ENCODE data around the gene ZNF605. TPM values are rescaled to one million over a fixed set of nuclear protein-coding genes. Genes with fewer than 3 reads are reported as not detected.

Gene ZNF605
- total RNA-seq, 1 donor from 2014 or later: 33.5 TPM

DNA sequence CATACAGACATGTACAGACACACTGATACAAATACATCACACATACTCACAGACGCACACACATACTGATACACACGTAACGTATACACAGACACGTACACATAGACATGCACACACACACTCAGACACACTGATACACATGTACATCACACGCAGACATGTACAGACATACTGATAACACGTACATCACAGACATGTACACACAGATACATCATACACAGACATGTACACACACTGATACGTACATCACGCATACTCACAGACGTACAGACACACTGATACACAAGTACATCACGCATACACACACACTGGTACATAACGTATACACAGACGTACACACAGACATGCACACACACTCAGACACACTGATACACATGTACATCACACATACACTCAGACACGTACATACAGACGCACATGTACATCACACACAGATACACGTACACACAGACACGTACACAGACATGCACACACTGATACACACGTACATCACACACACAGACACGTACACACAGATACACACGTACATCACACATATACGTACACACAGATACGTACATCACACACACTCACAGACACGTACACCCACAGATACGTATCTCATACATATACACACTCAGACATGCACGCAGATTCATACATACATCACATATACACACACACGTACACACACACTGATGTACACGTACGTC, 5.1 kb downstream of the ZNF605 start:
- Mint-ChIP-seq H3K9me3 (peaks cover 43% of the 10 kb centered on the region), H3K27me3 (ENCODE audit: low read depth) (no peaks in the 10 kb centered on the region), H3K4me3 (no peak overlapping the region), H3K36me3 (peaks cover 58% of the 10 kb centered on the region), H3K27ac (no peak overlapping the region), H3K4me1 (peaks cover 12% of the 10 kb centered on the region)
- TF ChIP-seq, protein P1, sequence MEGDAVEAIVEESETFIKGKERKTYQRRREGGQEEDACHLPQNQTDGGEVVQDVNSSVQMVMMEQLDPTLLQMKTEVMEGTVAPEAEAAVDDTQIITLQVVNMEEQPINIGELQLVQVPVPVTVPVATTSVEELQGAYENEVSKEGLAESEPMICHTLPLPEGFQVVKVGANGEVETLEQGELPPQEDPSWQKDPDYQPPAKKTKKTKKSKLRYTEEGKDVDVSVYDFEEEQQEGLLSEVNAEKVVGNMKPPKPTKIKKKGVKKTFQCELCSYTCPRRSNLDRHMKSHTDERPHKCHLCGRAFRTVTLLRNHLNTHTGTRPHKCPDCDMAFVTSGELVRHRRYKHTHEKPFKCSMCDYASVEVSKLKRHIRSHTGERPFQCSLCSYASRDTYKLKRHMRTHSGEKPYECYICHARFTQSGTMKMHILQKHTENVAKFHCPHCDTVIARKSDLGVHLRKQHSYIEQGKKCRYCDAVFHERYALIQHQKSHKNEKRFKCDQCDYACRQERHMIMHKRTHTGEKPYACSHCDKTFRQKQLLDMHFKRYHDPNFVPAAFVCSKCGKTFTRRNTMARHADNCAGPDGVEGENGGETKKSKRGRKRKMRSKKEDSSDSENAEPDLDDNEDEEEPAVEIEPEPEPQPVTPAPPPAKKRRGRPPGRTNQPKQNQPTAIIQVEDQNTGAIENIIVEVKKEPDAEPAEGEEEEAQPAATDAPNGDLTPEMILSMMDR (IDR thresholded peaks at IDR 0.05; ENCODE audit: unreplicated experiment): no peak
- no peak for DNase-seq (ENCODE audit: low spot score in 2 of 2, unreplicated experiment in 2 of 2)

DNA sequence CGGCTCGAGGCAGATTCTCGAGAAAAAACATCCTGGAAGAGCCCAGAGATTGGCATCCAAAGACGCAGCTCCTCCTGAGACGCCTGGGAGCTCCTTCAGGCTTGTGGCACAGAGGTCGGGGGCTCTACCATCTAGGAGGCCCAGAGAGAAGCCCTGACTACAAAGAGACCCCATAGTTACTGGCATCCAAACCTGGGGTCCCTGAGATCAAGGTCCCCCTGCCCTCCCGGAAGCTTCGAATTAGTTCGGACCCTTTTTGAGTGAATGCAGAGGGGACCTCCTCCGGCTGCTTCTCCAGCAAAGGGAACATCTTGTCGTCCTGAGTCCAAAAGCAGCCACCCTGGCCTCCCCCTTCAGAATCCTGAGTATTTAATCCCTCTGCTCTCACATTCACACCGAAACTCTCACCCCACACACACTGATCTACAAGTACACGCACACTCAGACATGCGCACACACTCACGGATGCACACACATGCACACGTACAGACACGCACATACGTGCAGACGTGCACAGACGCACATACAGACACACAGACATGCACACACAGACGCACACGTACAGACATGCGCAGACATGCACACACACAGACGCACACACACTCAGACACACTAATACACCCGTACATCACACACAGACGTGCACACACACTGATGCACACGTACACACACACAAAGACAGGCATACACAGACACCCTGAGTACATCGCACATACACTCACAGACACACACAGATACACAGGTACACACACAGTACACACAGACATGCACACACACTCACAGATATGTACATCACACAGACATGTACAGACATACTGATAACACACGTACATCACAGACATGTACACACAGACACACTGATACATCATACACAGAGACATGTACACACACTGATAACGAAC, 5.9 kb downstream of the ZNF605 start:
- Mint-ChIP-seq H3K36me3 (peaks cover 61% of the 10 kb centered on the region), H3K27ac (no peak overlapping the region), H3K4me3 (no peak overlapping the region), H3K27me3 (ENCODE audit: low read depth) (no peaks in the 10 kb centered on the region), H3K4me1 (peaks cover 8% of the 10 kb centered on the region), H3K9me3 (peaks cover 49% of the 10 kb centered on the region)
- TF ChIP-seq, protein P1 (IDR thresholded peaks at IDR 0.05; ENCODE audit: unreplicated experiment): no peak
- no peak for DNase-seq (ENCODE audit: low spot score in 2 of 2, unreplicated experiment in 2 of 2)

DNA sequence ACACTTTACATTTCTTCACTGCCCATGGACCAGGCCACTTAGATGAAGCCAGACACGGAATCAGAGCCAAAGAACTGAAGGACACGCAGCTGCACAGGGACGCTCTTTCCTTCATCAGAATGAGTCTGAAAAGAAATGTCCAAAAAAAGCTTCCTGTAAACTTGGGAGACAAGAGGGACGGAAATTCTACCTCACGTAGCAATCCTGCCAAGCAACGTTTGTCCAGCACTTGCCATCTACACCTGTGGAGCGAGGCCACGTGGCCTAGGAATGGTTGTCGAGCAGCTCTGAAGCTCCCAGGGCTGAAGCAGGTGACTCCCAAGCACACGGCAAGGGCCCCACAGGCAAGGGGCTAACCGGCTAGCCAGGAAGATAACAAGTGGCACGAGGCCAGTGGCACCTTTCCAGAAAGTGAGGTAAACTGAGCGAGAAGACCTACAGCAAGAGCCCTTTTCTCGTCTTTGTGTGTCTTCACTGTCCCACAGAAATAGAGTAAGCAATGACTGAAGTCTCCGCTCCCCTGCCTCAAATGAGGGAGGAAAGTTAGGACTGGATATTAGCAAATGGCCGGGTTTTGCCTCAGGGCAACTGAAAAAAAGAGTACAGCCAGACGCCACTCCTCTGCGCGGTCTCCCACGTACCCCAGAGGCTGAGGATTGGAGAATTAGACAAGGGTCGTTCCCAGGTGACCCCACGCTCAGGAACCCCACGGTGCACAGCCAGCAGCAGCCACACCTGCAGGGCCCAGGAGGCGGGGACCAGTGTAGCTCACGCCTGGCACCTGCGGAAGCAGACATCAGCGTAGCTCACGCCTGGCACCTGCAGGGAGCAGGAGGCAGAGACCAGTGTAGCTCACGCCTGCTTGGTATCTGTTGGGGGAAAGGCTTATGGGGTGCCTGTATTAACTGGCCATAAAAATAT, 7.7 kb downstream of the ZNF605 start:
- TF ChIP-seq, protein P1 (IDR thresholded peaks at IDR 0.05; ENCODE audit: unreplicated experiment): no peak
- Mint-ChIP-seq H3K36me3 (peaks cover 63% of the 10 kb centered on the region), H3K27me3 (ENCODE audit: low read depth) (no peaks in the 10 kb centered on the region), H3K4me3 (no peak overlapping the region), H3K9me3 (peaks cover 46% of the 10 kb centered on the region), H3K27ac (no peak overlapping the region), H3K4me1 (no peaks in the 10 kb centered on the region)
- DNase-seq (ENCODE audit: low spot score in 2 of 2, unreplicated experiment in 2 of 2): no peak

- TF ChIP-seq, protein P1 (IDR thresholded peaks at IDR 0.05; ENCODE audit: unreplicated experiment): no peak
- Mint-ChIP-seq H3K27me3 (ENCODE audit: low read depth) (no peaks in the 10 kb centered on the region), H3K4me1 (no peaks in the 10 kb centered on the region), H3K9me3 (peaks cover 42% of the 10 kb centered on the region), H3K36me3 (peaks cover 74% of the 10 kb centered on the region), H3K4me3 (no peak overlapping the region), H3K27ac (no peak overlapping the region)
- no peak for DNase-seq (ENCODE audit: low spot score in 2 of 2, unreplicated experiment in 2 of 2)
Measured at GRCh38 chr12:132946246-132946820, 9.8 kb downstream of the ZNF605 start.

DNA sequence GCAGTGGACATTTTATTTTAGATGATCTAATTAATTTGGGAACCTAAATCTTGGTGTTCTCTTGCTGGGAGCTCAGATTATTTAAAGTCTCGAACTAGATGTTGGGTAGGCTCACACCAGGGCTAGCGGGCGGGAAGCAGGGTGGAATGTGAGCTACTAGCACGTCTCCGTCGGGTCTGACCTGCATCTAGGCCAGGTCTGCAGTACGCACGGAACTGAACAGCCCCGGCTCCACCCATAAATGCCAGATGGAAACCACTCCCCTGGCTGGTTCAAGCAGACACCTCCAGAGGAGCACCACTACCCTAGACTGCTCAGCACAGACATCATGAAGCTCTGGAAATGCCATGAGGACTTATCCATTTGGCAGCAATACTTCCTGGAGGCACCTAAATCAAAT, 10.3 kb downstream of the ZNF605 start:
- no peak for DNase-seq (ENCODE audit: low spot score in 2 of 2, unreplicated experiment in 2 of 2)
- H3K36me3 Mint-ChIP-seq: peaks cover 79% of the 10 kb centered on the region
- no peaks in the 10 kb centered on the region for H3K4me1 Mint-ChIP-seq
- no peak overlapping the region for H3K27ac Mint-ChIP-seq
- TF ChIP-seq, protein P1 (IDR thresholded peaks at IDR 0.05; ENCODE audit: unreplicated experiment): no peak
- no peaks in the 10 kb centered on the region for H3K27me3 Mint-ChIP-seq (ENCODE audit: low read depth)
- H3K9me3 Mint-ChIP-seq: peaks cover 46% of the 10 kb centered on the region
- no peak overlapping the region for H3K4me3 Mint-ChIP-seq
